ENCODE results near the gene DICER1.

DICER1 gene

GRCh38 chr14:95087619-95088018 is 69.7 kb downstream of the DICER1 start:
- DNase-seq (ENCODE audit: low read depth in 2 of 2) = no peak

- DNase-seq (ENCODE audit: low read depth in 2 of 2) = no peak
These were observed 72.0 kb downstream of the DICER1 start for GRCh38 chr14:95085321-95085720.

GRCh38 chr14:95078867-95079266 is 78.5 kb downstream of the DICER1 start:
- DNase-seq (ENCODE audit: low read depth in 2 of 2) = no peak

GRCh38 chr14:95077345-95077744 is 80.0 kb downstream of the DICER1 start:
- no peak for DNase-seq (ENCODE audit: low read depth in 2 of 2)

- no peak for DNase-seq (ENCODE audit: low read depth in 2 of 2)
These were observed 81.5 kb downstream of the DICER1 start for GRCh38 chr14:95075789-95076188.

- no peak for DNase-seq (ENCODE audit: low read depth in 2 of 2)
These were observed 83.4 kb downstream of the DICER1 start for GRCh38 chr14:95073947-95074346.

GRCh38 chr14:95072310-95072905 is 84.9 kb downstream of the DICER1 start:
- DNase-seq (ENCODE audit: low read depth in 2 of 2) = no peak

GRCh38 chr14:95071649-95072280 is 85.6 kb downstream of the DICER1 start:
- no peak for DNase-seq (ENCODE audit: low read depth in 2 of 2)

- no peak for DNase-seq (ENCODE audit: low read depth in 2 of 2)
These were observed 86.4 kb downstream of the DICER1 start for GRCh38 chr14:95070748-95071435.

GRCh38 chr14:95069547-95069946 is 87.8 kb downstream of the DICER1 start:
- DNase-seq (ENCODE audit: low read depth in 2 of 2) = no peak

GRCh38 chr14:95069018-95069417 is 88.3 kb downstream of the DICER1 start:
- no peak for DNase-seq (ENCODE audit: low read depth in 2 of 2)

DNA sequence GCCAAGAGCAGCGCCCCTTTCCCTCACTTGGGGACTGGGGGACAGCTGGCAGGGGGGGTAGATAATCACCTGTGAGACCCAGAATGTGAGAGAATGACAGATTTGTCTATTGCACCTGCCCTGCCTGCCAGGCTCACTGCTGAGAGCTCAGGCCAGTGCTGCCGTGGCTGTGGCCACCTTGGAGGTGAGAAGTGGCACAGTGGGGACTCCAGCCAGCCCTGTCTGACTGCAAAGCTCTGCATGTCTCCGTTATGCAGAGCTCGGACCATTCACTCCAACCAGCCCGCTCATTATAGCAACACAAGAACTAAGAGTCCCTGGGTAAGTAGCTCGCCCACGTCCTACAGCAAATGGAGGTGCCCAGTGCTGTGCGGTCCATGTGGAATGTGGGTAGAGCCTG is 88.8 kb downstream of the DICER1 start:
- no peak for DNase-seq (ENCODE audit: low read depth in 2 of 2)

- no peak for DNase-seq (ENCODE audit: low read depth in 2 of 2)
These were observed 89.2 kb downstream of the DICER1 start for GRCh38 chr14:95068080-95068479.

DNA sequence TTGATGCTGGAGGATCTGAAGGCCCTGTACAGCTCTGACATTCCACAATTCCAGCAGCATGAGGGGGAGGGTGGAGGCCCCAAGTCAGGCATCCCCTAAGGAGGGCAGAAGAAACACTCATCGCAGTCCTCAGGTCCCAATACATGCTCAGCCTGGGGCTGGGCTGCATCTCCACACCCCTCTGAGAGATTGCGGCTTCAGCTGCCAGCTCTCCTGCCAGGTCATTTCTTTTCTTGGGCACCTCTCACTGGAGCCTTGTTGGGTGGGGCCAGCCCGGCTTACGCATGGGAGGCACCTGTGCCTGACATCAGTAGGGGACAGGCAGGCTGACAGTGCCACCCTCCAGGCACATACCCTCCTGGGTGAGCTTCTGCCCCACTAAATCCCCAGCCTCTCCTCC is 89.8 kb downstream of the DICER1 start:
- no peak for DNase-seq (ENCODE audit: low read depth in 2 of 2)

- DNase-seq (ENCODE audit: low read depth in 2 of 2) = no peak
These were observed 90.8 kb downstream of the DICER1 start for GRCh38 chr14:95066427-95066986.

DNA sequence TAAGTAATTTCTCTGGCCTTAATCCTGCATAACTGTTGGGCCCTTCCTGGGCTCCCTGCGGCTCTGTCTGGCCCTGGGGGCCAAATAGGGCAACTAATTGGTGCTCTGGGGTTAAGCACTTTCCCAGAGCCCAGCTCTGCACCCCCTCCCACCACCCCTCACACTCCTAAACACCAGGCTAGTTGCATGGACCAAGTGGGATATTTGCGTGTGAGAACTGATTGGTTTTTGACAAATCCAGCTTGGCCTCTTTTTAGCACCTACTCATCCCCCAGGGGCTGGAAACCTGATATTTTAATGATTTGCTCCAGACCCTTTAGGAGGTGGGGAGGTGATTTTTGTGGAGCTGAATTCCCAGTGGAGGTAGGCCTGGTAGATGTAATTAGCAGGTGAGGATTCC is 91.9 kb downstream of the DICER1 start:
- no peak for DNase-seq (ENCODE audit: low read depth in 2 of 2)

GRCh38 chr14:95064734-95065133 is 92.6 kb downstream of the DICER1 start:
- no peak for DNase-seq (ENCODE audit: low read depth in 2 of 2)

- DNase-seq (ENCODE audit: low read depth in 2 of 2) = no peak
These were observed 93.1 kb downstream of the DICER1 start for GRCh38 chr14:95064256-95064655.

DNA sequence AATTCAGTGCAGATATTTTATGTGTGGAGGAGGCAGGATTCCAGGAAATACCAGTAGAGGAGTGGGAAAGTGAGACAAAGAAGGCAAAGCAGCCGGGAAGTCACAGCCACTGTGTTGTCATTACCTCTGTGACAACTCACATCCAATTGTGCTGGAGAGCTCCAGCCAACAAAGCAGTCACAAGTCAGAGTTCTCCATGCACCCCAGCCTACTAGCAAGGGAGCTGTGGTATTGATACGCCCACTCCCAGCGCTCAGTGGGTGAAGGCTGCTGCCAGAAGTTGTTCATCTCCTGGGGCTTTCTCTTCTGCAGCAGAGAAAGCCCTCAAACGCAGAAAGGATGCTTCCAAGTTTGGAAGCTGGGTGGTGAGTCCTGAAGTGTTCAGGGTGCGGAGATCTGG is 93.9 kb downstream of the DICER1 start:
- DNase-seq (ENCODE audit: low read depth in 2 of 2) = no peak

DNA sequence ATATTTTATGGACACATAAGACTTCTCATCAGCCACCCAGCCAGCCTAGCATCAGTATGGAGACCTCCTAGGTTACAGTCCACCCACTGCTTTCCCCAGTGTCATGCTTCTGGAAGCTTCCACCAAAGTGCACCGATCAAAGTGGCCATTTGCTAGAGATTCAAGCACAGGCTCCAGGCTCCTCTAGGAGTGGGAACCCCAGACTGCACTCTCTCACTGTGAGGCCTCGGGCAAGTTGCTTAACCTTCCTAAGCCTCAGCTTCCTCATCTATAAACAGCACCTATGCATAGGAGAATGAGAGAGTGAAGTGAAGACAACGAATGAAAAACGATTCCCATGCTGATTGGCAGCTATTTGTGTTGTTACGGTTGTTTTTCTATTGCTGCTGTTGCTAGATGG is 94.4 kb downstream of the DICER1 start:
- no peak for DNase-seq (ENCODE audit: low read depth in 2 of 2)

GRCh38 chr14:95062220-95062619 is 95.1 kb downstream of the DICER1 start:
- no peak for DNase-seq (ENCODE audit: low read depth in 2 of 2)

DNA sequence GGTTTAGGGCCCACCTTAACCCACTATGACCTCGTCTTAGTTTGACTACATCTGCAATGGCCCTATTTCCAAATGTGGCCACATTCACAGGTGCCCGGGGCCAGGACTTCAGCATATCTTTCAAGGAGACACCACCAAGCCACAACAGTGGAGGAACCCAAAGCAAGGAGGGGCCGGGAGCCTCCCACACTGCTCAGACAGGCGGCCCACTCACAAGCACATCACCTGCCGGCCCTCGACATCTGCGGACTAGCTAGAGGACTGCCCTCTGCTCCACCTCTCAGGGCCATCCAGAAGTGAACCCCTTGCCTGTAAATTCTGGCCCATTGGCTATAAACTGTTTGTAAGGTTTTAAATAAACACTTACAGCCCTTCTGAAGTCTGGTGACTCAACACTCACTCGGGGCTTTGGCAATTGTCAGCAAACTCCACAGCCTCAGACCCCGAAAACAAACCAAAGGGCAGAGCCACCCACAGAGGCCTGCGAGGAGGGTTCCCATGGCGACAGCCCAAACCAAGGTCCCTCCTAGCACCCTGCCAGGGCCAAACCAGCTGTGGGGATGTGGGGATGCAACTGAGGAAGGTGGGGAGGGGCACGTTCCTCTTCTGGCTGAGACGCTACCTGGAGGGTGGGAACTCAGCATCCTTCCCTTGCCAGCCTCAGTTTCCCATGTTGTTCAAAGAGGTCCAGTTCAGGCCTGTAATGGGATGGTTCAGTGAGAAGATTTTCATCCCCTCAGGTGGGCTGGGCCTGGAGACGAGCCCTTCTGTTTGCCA is 95.8 kb downstream of the DICER1 start:
- DNase-seq (ENCODE audit: low read depth in 2 of 2) = no peak

Measured in stimulated activated CD8-positive, alpha-beta memory T cell treated with anti-CD3 and anti-CD28 coated beads, Interleukin-7, amount 100 ng/mL, for 1 hour (primary cell).